Calu3 (cell line): Measurements from ENCODE around the gene WDR35. TPM values are rescaled to one million over a fixed set of nuclear protein-coding genes. Genes with fewer than 3 reads are reported as not detected.

Source experiments
- BruUV-seq: library from RNA; stranded (reverse); fragments of 400-500 nt; replicated peaks from 2 replicates; lab custom pipeline; 2021; lab: Mats Ljungman, UMichigan
- CTCF ChIA-PET: fragments of 300-600 bp; sonication (Branson Sonifier 250); formaldehyde crosslinking; loops from one replicate; lab custom pipeline; 2022; ENCODE audit warnings: antibody characterized with exemption; lab: Charles Lee
- DNase-seq: peaks from one replicate; pipeline ENCODE4 v3.0.0; 2022
- H3K27ac Mint-ChIP-seq: one replicate; pipeline ENCODE4 v1.8.0; 2022; ENCODE audit warnings: mixed read lengths; ENCODE audit not compliant: unreplicated experiment
- H3K27me3 Mint-ChIP-seq: one replicate; pipeline ENCODE4 v1.8.0; 2022; ENCODE audit warnings: mixed read lengths; ENCODE audit not compliant: unreplicated experiment
- H3K36me3 Mint-ChIP-seq: one replicate; pipeline ENCODE4 v1.8.0; 2022; ENCODE audit warnings: mild to moderate bottlenecking, moderate library complexity, mixed read lengths; ENCODE audit not compliant: insufficient read depth, unreplicated experiment
- H3K4me1 Mint-ChIP-seq: one replicate; pipeline ENCODE4 v1.8.0; 2022; ENCODE audit warnings: mild to moderate bottlenecking, low read depth, mixed read lengths; ENCODE audit not compliant: unreplicated experiment
- H3K4me3 Mint-ChIP-seq: one replicate; pipeline ENCODE4 v1.8.0; 2022; ENCODE audit warnings: mild to moderate bottlenecking, low read depth, moderate library complexity, mixed read lengths; ENCODE audit not compliant: unreplicated experiment
- H3K9me3 Mint-ChIP-seq: one replicate; pipeline ENCODE4 v1.8.0; 2022; ENCODE audit warnings: low read depth, mixed read lengths; ENCODE audit not compliant: unreplicated experiment
- CTCF ChIP-seq: fragments of 200-600 bp; IDR thresholded peaks from one replicate; pipeline ENCODE4 v1.8.0; 2022; ENCODE audit warnings: antibody characterized with exemption; ENCODE audit not compliant: unreplicated experiment
- intact Hi-C: fragments of 100-400 bp; cut with micrococcal nuclease; formaldehyde crosslinking; loops from one replicate; pipeline ENCODE4 v1.10.0; 2022; ENCODE audit not compliant: unreplicated experiment
- total RNA-seq: library from RNA; stranded (reverse); gene quantifications from 2 replicates; pipeline ENCODE4 v1.2.3, GENCODE V29; 2022

Gene WDR35
- total RNA-seq, 1 experiment from 2014 or later, result 9.8 TPM

GRCh38 chr2:19864381-19864780 lies 125.5 kb downstream of the WDR35 start:
- Mint-ChIP-seq H3K27ac (no peak overlapping the region), H3K4me1 (no peaks in the 10 kb centered on the region), H3K27me3 (peaks cover 20% of the 10 kb centered on the region), H3K36me3 (peaks cover 7% of the 10 kb centered on the region), H3K4me3 (no peak overlapping the region), H3K9me3 (no peaks in the 10 kb centered on the region)
- intact Hi-C loops, result loop anchor here (5.0 to 10.0 kb wide), 3 partner anchors 197 to 1340 kb away; no protein-coding TSS in a partner anchor
- TF ChIP-seq CTCF, result no peak
- CTCF ChIA-PET, result no interaction called here
- no TSS peak for BruUV-seq
- DNase-seq, result no peak

- peaks cover 16% of the 10 kb centered on the region for H3K27me3 Mint-ChIP-seq
- BruUV-seq, result no TSS peak
- no peak overlapping the region for H3K4me3 Mint-ChIP-seq
- no peak overlapping the region for H3K27ac Mint-ChIP-seq
- TF ChIP-seq CTCF, result peak; percentile 98
- CTCF ChIA-PET, result interaction anchor here (1.0 to 1.1 kb wide), 2 partner anchors 494 to 1343 kb away, joined by 3 to 7 read pairs; no protein-coding TSS in a partner anchor
- peak; percentile 84 for DNase-seq
- H3K4me1 Mint-ChIP-seq, result no peaks in the 10 kb centered on the region
- intact Hi-C loops, result loop anchor here (1.0 to 10.0 kb wide), 7 partner anchors 95 to 1428 kb away; no protein-coding TSS in a partner anchor
- no peaks in the 10 kb centered on the region for H3K9me3 Mint-ChIP-seq
- no peaks in the 10 kb centered on the region for H3K36me3 Mint-ChIP-seq
Observed at GRCh38 chr2:19863303-19864041, 126.4 kb downstream of the WDR35 start.

- BruUV-seq, result no TSS peak
Observed at GRCh38 chr2:19861813-19862212, 128.1 kb downstream of the WDR35 start.

More at GRCh38 chr2:19861813-19862212, 128.1 kb downstream of the WDR35 start:
- Mint-ChIP-seq H3K4me3 (no peak overlapping the region), H3K4me1 (no peaks in the 10 kb centered on the region), H3K27me3 (peaks cover 10% of the 10 kb centered on the region), H3K27ac (no peak overlapping the region), H3K36me3 (no peaks in the 10 kb centered on the region), H3K9me3 (no peaks in the 10 kb centered on the region)
- intact Hi-C loops, result loop anchor here (2.0 to 10.0 kb wide), 4 partner anchors 93 to 1337 kb away; no protein-coding TSS in a partner anchor
- no peak for DNase-seq
- CTCF ChIA-PET, result no interaction called here
- no peak for TF ChIP-seq CTCF

Other genes starting within 250 kb of the WDR35 start
- gene TTC32, start 88.1 kb downstream of the WDR35 start, total RNA-seq, result 13.6 and 14.4 TPM in 2 replicates
- gene MATN3, start 22.6 kb upstream of the WDR35 start, total RNA-seq, result 2.3 and 3.4 TPM in 2 replicates
- gene LAPTM4A, start 61.5 kb upstream of the WDR35 start, total RNA-seq, result 129 and 131 TPM in 2 replicates
- gene SDC1, start 235.0 kb upstream of the WDR35 start, total RNA-seq, result 118 and 136 TPM in 2 replicates